A549 (cell line): ENCODE results near the gene PBRM1. TPM values are rescaled to one million over a fixed set of nuclear protein-coding genes. Genes with fewer than 3 reads are reported as not detected.

Experiments
- ATAC-seq, 2 experiments: fragments of 200-7000 bp in 1 of 2; fragments of >200 bp in 1 of 2; cut with Nextera tagmentation in 1 of 2; cut with Tn5 transposase in 1 of 2; 3 replicates each; pipeline versions ENCODE4 v1.8.0 to v1.9.1; 2018 to 2020; ENCODE audit warnings: mild to moderate bottlenecking in 1 of 2, moderate library complexity in 1 of 2
- CTCF ChIA-PET: fragments of 300-600 bp; sonication (Branson Sonifier 250); formaldehyde crosslinking; extraction: SDS; loops from one replicate; lab custom pipeline; 2021; ENCODE audit warnings: antibody characterized with exemption, inconsistent platforms; lab: Yijun Ruan, JAX
- POLR2A ChIA-PET: fragments of 350-600 bp; formaldehyde crosslinking; extraction: SDS; loops from one replicate; lab custom pipeline; 2021; ENCODE audit warnings: antibody characterized with exemption, inconsistent platforms; lab: Yijun Ruan, JAX
- DNase-seq, 2 experiments: peaks; one replicate each; pipeline versions ENCODE4 v3.0.0 to v3.0.0-alpha.2; 2011 to 2016; ENCODE audit warnings: low read depth in 1 of 2, low spot score in 1 of 2
- FAIRE-seq: peaks from 2 replicates; lab custom pipeline; 2011; peaks lifted over from hg19 to GRCh38; lab: Jason Lieb, UNC
- H3K27ac ChIP-seq, 2 experiments: fragments of >200 bp; sonication (Bioruptor Twin); formaldehyde crosslinking; 3 replicates each; pipeline ENCODE4 v1.5.1; 2016 to 2017
- H3K4me1 ChIP-seq: fragments of >200 bp; sonication (Bioruptor Twin); formaldehyde crosslinking; 3 replicates; pipeline ENCODE4 v1.6.1; 2016
- H3K4me2 ChIP-seq: fragments of >200 bp; sonication (Bioruptor Twin); formaldehyde crosslinking; 3 replicates; pipeline ENCODE4 v1.6.1; 2016
- H3K4me3 ChIP-seq: fragments of >200 bp; sonication (Bioruptor Twin); formaldehyde crosslinking; 3 replicates; pipeline ENCODE4 v1.5.1; 2016
- H3K9me3 ChIP-seq: fragments of >200 bp; sonication (Bioruptor Twin); formaldehyde crosslinking; 3 replicates; pipeline ENCODE4 v1.6.1; 2016
- EP300 ChIP-seq, 2 experiments: fragments of >200 bp; sonication (Bioruptor Twin); formaldehyde crosslinking; IDR thresholded peaks; 2 replicates in 1 of 2; 3 replicates in 1 of 2; pipeline ENCODE4 v1.6.1; 2016 to 2017
- FOSB ChIP-seq: fragments of 250-450 bp; sonication (Bioruptor Pico); IDR thresholded peaks from 2 replicates; pipeline ENCODE4 v1.5.0; 2020; ENCODE audit warnings: mild to moderate bottlenecking, moderate library complexity
- HEYL ChIP-seq: fragments of 250-450 bp; sonication (Bioruptor Pico); IDR thresholded peaks from 2 replicates; pipeline ENCODE4 v1.8.0; 2021; ENCODE audit warnings: mild to moderate bottlenecking, moderate library complexity
- HOXA7 ChIP-seq: fragments of 250-450 bp; sonication (Bioruptor Pico); IDR thresholded peaks from 2 replicates; pipeline ENCODE4 v1.5.0; 2020; ENCODE audit warnings: mild to moderate bottlenecking, moderate library complexity
- PBX3 ChIP-seq: IDR thresholded peaks from 2 replicates; pipeline ENCODE4 v1.6.1; 2012
- POLR2A ChIP-seq: IDR thresholded peaks from 2 replicates; pipeline ENCODE4 v1.6.1; 2012; ENCODE audit warnings: mild to moderate bottlenecking, low read length
- POLR2AphosphoS2 ChIP-seq: conservative IDR thresholded peaks from 2 replicates; pipeline ENCODE4 v1.6.1; 2012; ENCODE audit warnings: low read length, improper control_type of control experiment, inconsistent platforms
- RAD21 ChIP-seq, 2 experiments: fragments of >200 bp in 1 of 2; sonication (Bioruptor Twin) in 1 of 2; formaldehyde crosslinking in 1 of 2; IDR thresholded peaks in 1 of 2; conservative IDR thresholded peaks in 1 of 2; 2 replicates in 1 of 2; 3 replicates in 1 of 2; pipeline ENCODE4 v1.6.1; 2012 to 2018; ENCODE audit warnings: inconsistent platforms in 1 of 2
- REST ChIP-seq: fragments of 200-600 bp; sonication (generic); IDR thresholded peaks from 2 replicates; pipeline ENCODE4 v1.6.1; 2016; ENCODE audit warnings: antibody characterized with exemption, mild to moderate bottlenecking, moderate library complexity
- SMC3 ChIP-seq: fragments of >200 bp; sonication (Bioruptor Twin); formaldehyde crosslinking; IDR thresholded peaks from 3 replicates; pipeline ENCODE4 v1.6.1; 2018; ENCODE audit warnings: inconsistent platforms
- SREBF2 ChIP-seq: fragments of 450-650 bp; IDR thresholded peaks from 2 replicates; pipeline ENCODE4 v1.6.1; 2014; ENCODE audit warnings: mild to moderate bottlenecking, moderate library complexity
- TFCP2L1 ChIP-seq: fragments of 250-450 bp; sonication (Bioruptor Pico); IDR thresholded peaks from 2 replicates; pipeline ENCODE4 v1.5.0; 2021; ENCODE audit warnings: mild to moderate bottlenecking
- ZC3H11A ChIP-seq: fragments of 450-650 bp; IDR thresholded peaks from 2 replicates; pipeline ENCODE4 v1.6.1; 2014; ENCODE audit warnings: antibody characterized with exemption, mild to moderate bottlenecking
- ZSCAN20 ChIP-seq: fragments of 250-450 bp; sonication (Bioruptor Pico); IDR thresholded peaks from 2 replicates; pipeline ENCODE4 v1.8.0; 2022; ENCODE audit warnings: mild to moderate bottlenecking, moderate library complexity
- WGBS: methylation state at CpG from one replicate; pipeline ENCODE4 v1.1.6; 2017; ENCODE audit errors: missing lambda C conversion rate; 5-methylcytosine and 5-hydroxymethylcytosine counted together
- polyA plus RNA-seq, 4 experiments: library from polyadenylated mRNA; depleted of rRNA in 3 of 4; stranded (reverse); fragments of >200 nt; fragmentation: RNase III in 1 of 4; extraction: RNeasy Plus Mini Kit Qiagen cat#74134 plus additional on column Dnase treatment in 1 of 4; gene quantifications; 2 replicates in 3 of 4; 3 replicates in 1 of 4; pipeline ENCODE4 v1.2.3, GENCODE V29; 2011 to 2017

PBRM1 gene
- polyA plus RNA-seq, 2 of the 4 experiments (the other 2 are of a cell fraction), result 15.0 to 21.6 TPM

- FAIRE-seq, result no peak
- peak; percentile 27 to 33; a peak in 3 of 6 replicates for ATAC-seq
- Histone ChIP-seq H3K27ac (no peak overlapping the region), H3K4me2 (no peak overlapping the region), H3K4me3 (no peak overlapping the region), H3K4me1 (no peaks in the 10 kb centered on the region; the same call in 2 of the 3 replicates)
- POLR2A ChIA-PET, result no interaction called here
- TF ChIP-seq SMC3 (no peak), ZC3H11A (no peak), HEYL (CRISPR knock-in tag) (no peak), SREBF2 (no peak), TFCP2L1 (CRISPR knock-in tag) (no peak), PBX3 (no peak)
- TF ChIP-seq, all 56 proteins: peak for 0
- 98% methylated on average over 4 of the region's 4 CpGs for WGBS
- CTCF ChIA-PET, result no interaction called here
- DNase-seq, result no peak
- no peaks in the 10 kb centered on the region for H3K9me3 ChIP-seq
These were observed 11.9 kb upstream of the PBRM1 start for GRCh38 chr3:52697632-52697965.

GRCh38 chr3:52696830-52697631 lies 11.3 kb upstream of the PBRM1 start:
- no peak for TF ChIP-seq EP300 (IDR thresholded peaks at IDR 0.05)
- peak; percentile 40; the same call in 1 of the 2 replicates for TF ChIP-seq HOXA7 (CRISPR knock-in tag)
- no peak for TF ChIP-seq ZC3H11A
- no peak for TF ChIP-seq POLR2A
- TF ChIP-seq RAD21 (conservative IDR thresholded peaks at IDR 0.05 in 1 of 2, IDR thresholded peaks at IDR 0.05 in 1 of 2), result no peak
- no peak for TF ChIP-seq ZSCAN20 (CRISPR knock-in tag)
- WGBS, result 87% methylated on average over 2 of the region's 2 CpGs
- Histone ChIP-seq H3K27ac (no peak overlapping the region), H3K9me3 (no peaks in the 10 kb centered on the region), H3K4me2 (no peak overlapping the region), H3K4me1 (no peaks in the 10 kb centered on the region; the same call in 2 of the 3 replicates), H3K4me3 (no peak overlapping the region)
- DNase-seq (no peak), FAIRE-seq (no peak), ATAC-seq (peak in 1 of 2 experiments; percentile 12; a peak in 2 of 6 replicates)
- ChIA-PET CTCF (interaction anchor here (1.1 kb wide), 1 partner anchor 10 kb away, joined by 3 read pairs; no protein-coding TSS in a partner anchor), POLR2A (interaction anchor here (1.0 kb wide), 1 partner anchor 13 kb away, joined by 4 read pairs; no protein-coding TSS in a partner anchor)

- no peak overlapping the region for H3K4me2 ChIP-seq
- no peak overlapping the region for H3K4me3 ChIP-seq
- POLR2A ChIA-PET, result interaction anchor here (1.0 kb wide), 1 partner anchor 14 kb away, joined by 4 read pairs; no protein-coding TSS in a partner anchor
- CTCF ChIA-PET, result interaction anchor here (1.1 kb wide), 1 partner anchor 9 kb away, joined by 3 read pairs; no protein-coding TSS in a partner anchor
- 86% methylated on average over 4 of the region's 4 CpGs for WGBS
- H3K9me3 ChIP-seq, result no peaks in the 10 kb centered on the region
- H3K27ac ChIP-seq, result no peak overlapping the region
- TF ChIP-seq HOXA7 (CRISPR knock-in tag) (0 out of 2 replicates have a peak, but pooled peaks have one; percentile 26), REST (no peak), POLR2AphosphoS2 (peak; percentile 86), FOSB (peak; percentile 64; the same call in 1 of the 2 replicates)
- TF ChIP-seq, all 56 proteins: peak for 3
- no peaks in the 10 kb centered on the region; the same call in 2 of the 3 replicates for H3K4me1 ChIP-seq
- ATAC-seq (no peak), FAIRE-seq (no peak), DNase-seq (no peak)
These were observed 10.3 kb upstream of the PBRM1 start for GRCh38 chr3:52695798-52696671.
